GM23338 (cell line): ENCODE results near the gene NTRK3. TPM values are rescaled to one million over a fixed set of nuclear protein-coding genes. Genes with fewer than 3 reads are reported as not detected.

Experiments used
- ATAC-seq: fragments of 200-7000 bp; cut with Tn5 transposase; 3 replicates; pipeline ENCODE4 v1.9.1; 2020
- DNase-seq: peaks from one replicate; pipeline ENCODE4 v3.0.0-alpha.2; 2015; ENCODE audit warnings: low spot score
- H2AFZ ChIP-seq: fragments of 200-600 bp; sonication (generic); 2 replicates; pipeline ENCODE4 v1.8.0; 2016; ENCODE audit warnings: antibody characterized with exemption, mild to moderate bottlenecking, moderate library complexity
- H3F3A ChIP-seq: fragments of 200-600 bp; sonication (generic); replicated peaks from 2 replicates; pipeline ENCODE4 v1.8.0; 2017; ENCODE audit warnings: antibody characterized with exemption, mixed run types, low read depth
- H3K27ac ChIP-seq: fragments of 200-600 bp; sonication (generic); 2 replicates; pipeline ENCODE4 v1.6.1; 2016; ENCODE audit warnings: low read depth
- H3K27me3 ChIP-seq: fragments of 200-600 bp; sonication (generic); 2 replicates; pipeline ENCODE4 v1.8.0; 2016; ENCODE audit warnings: mild to moderate bottlenecking, mixed run types, moderate library complexity; ENCODE audit not compliant: insufficient read depth
- H3K36me3 ChIP-seq: fragments of 200-600 bp; sonication (generic); 2 replicates; pipeline ENCODE4 v1.8.0; 2016; ENCODE audit warnings: mild to moderate bottlenecking; ENCODE audit not compliant: insufficient read depth
- H3K4me1 ChIP-seq: fragments of 200-600 bp; sonication (generic); 2 replicates; pipeline ENCODE4 v1.8.0; 2016; ENCODE audit warnings: mild to moderate bottlenecking, moderate library complexity; ENCODE audit not compliant: insufficient read depth
- H3K4me2 ChIP-seq: fragments of 200-600 bp; sonication (generic); 2 replicates; pipeline ENCODE4 v1.7.1; 2017; ENCODE audit warnings: mixed run types
- H3K4me3 ChIP-seq: fragments of 200-600 bp; sonication (generic); 2 replicates; pipeline ENCODE4 v1.6.1; 2016; ENCODE audit warnings: mixed run types
- H3K79me2 ChIP-seq: fragments of 200-600 bp; sonication (generic); replicated peaks from 2 replicates; pipeline ENCODE4 v1.8.0; 2017; ENCODE audit warnings: mild to moderate bottlenecking; ENCODE audit not compliant: insufficient read depth
- H3K9me2 ChIP-seq: fragments of 200-600 bp; sonication (generic); 2 replicates; pipeline ENCODE4 v1.8.0; 2017; ENCODE audit not compliant: insufficient read depth
- H4K20me1 ChIP-seq: fragments of 200-600 bp; sonication (generic); replicated peaks from 2 replicates; pipeline ENCODE4 v1.8.0; 2017; ENCODE audit warnings: mild to moderate bottlenecking; ENCODE audit not compliant: insufficient read depth
- H3K27ac Mint-ChIP-seq: 2 replicates; pipeline ENCODE4 v1.8.0; 2020; ENCODE audit warnings: inconsistent platforms, mild to moderate bottlenecking, moderate library complexity, mixed read lengths
- H3K27me3 Mint-ChIP-seq: 3 replicates; pipeline ENCODE4 v1.8.0; 2022; ENCODE audit warnings: low read depth, mild to moderate bottlenecking, moderate library complexity, mixed read lengths, inconsistent platforms; ENCODE audit not compliant: insufficient read depth, poor library complexity
- H3K36me3 Mint-ChIP-seq: 3 replicates; pipeline ENCODE4 v1.8.0; 2021; ENCODE audit warnings: low read depth, mild to moderate bottlenecking, inconsistent platforms, moderate library complexity, mixed read lengths
- H3K4me1 Mint-ChIP-seq: 3 replicates; pipeline ENCODE4 v1.8.0; 2020; ENCODE audit warnings: mild to moderate bottlenecking, inconsistent platforms, mixed read lengths
- H3K4me3 Mint-ChIP-seq: 3 replicates; pipeline ENCODE4 v1.8.0; 2021; ENCODE audit warnings: moderate library complexity, mild to moderate bottlenecking, inconsistent platforms, mixed read lengths
- H3K9me3 Mint-ChIP-seq: 3 replicates; pipeline ENCODE4 v1.8.0; 2020; ENCODE audit warnings: moderate library complexity, mild to moderate bottlenecking, inconsistent platforms, mixed read lengths
- CREB1 ChIP-seq: fragments of 250-450 bp; sonication (Bioruptor Pico); IDR thresholded peaks from 2 replicates; pipeline ENCODE4 v1.5.0; 2020; ENCODE audit warnings: low read depth, mild to moderate bottlenecking, moderate library complexity
- ETS1 ChIP-seq: IDR thresholded peaks from 2 replicates; pipeline ENCODE4 v1.6.1; 2016; ENCODE audit warnings: antibody characterized with exemption
- EZH2phosphoT487 ChIP-seq: fragments of 200-600 bp; sonication (generic); IDR thresholded peaks from one replicate; pipeline ENCODE4 v1.8.1; 2018; ENCODE audit warnings: antibody characterized with exemption; ENCODE audit not compliant: unreplicated experiment
- JUNB ChIP-seq: IDR thresholded peaks from one replicate; pipeline ENCODE4 v1.6.1; 2016; ENCODE audit warnings: antibody characterized with exemption; ENCODE audit not compliant: unreplicated experiment
- NANOG ChIP-seq: IDR thresholded peaks from 2 replicates; pipeline ENCODE4 v1.6.1; 2016; ENCODE audit warnings: antibody characterized with exemption, borderline replicate concordance
- REST ChIP-seq: IDR thresholded peaks from one replicate; pipeline ENCODE4 v1.6.1; 2018; ENCODE audit warnings: antibody characterized with exemption; ENCODE audit not compliant: unreplicated experiment
- STAT1 ChIP-seq: IDR thresholded peaks from one replicate; pipeline ENCODE4 v1.6.1; 2016; ENCODE audit warnings: antibody characterized with exemption; ENCODE audit not compliant: unreplicated experiment
- ZNF114 ChIP-seq: fragments of 250-450 bp; sonication (Bioruptor Pico); IDR thresholded peaks from 2 replicates; pipeline ENCODE4 v1.5.0; 2020; ENCODE audit warnings: mild to moderate bottlenecking, moderate library complexity
- ZNF462 ChIP-seq: fragments of 250-450 bp; sonication (Bioruptor Pico); IDR thresholded peaks from 2 replicates; pipeline ENCODE4 v1.5.0; 2020; ENCODE audit warnings: mild to moderate bottlenecking, moderate library complexity
- polyA plus RNA-seq: library from polyadenylated mRNA; unstranded; fragments of >200 nt; fragmentation: Nextera tagmentation; extraction: Ambion mirVana; gene quantifications from 2 replicates; pipeline ENCODE4 v1.2.1, GENCODE V29; 2016
- total RNA-seq: library from RNA; depleted of rRNA; stranded (reverse); fragments of >200 nt; shearing (Covaris generic); gene quantifications from 2 replicates; pipeline ENCODE4 v1.2.3, GENCODE V29; 2014
- TF ChIP-seq, protein P1 (sequence below), 2 experiments: fragments of 200-600 bp in 1 of 2; sonication (generic) in 1 of 2; conservative IDR thresholded peaks; 2 replicates each; pipeline versions ENCODE4 v1.5.1 to v1.6.1; 2016 to 2017; ENCODE audit warnings: antibody characterized with exemption in 2 of 2, low read depth in 2 of 2, mild to moderate bottlenecking in 2 of 2, moderate library complexity in 1 of 2

NTRK3 gene
- total and polyA plus RNA-seq, 2 experiments from 2014 or later: 3.1 to 5.3 TPM

DNA sequence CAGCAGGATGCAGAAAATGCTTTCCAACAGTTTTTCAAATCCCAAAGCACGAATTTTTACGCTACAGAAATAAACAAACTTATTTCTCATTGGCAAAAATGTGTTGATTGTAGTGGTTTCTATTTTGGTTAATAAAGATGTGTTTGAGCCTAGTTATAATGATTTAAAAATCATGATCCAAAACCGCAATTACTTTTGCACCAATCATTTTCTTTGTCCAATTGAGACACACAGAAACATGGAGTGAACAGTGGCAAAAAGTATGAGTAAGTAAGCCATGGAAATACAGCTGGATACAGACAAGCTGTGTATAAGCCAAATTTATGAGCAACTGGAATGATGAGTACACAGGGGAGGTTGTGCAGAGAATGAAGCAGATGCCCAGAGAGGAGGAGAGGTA is 427.9 kb downstream of the NTRK3 start (continued):
- no peak for TF ChIP-seq ZNF462 (CRISPR knock-in tag)
- no peak for TF ChIP-seq JUNB
- TF ChIP-seq NANOG: no peak

- Mint-ChIP-seq H3K36me3 (peaks cover 7% of the 10 kb centered on the region), H3K27ac (no peak overlapping the region), H3K9me3 (peaks cover 14% of the 10 kb centered on the region), H3K4me3 (no peak overlapping the region), H3K27me3 (peaks cover 21% of the 10 kb centered on the region), H3K4me1 (peaks cover 8% of the 10 kb centered on the region; the same call in 2 of the 3 replicates)
- Histone ChIP-seq H3K4me1 (0 out of 2 replicates have a peak, but pooled peaks cover 3% of the 10 kb centered on the region), H2AFZ (no peak overlapping the region), H4K20me1 (no peaks in the 10 kb centered on the region), H3K79me2 (no peaks in the 10 kb centered on the region), H3K36me3 (no peaks in the 10 kb centered on the region), H3K4me2 (no peak overlapping the region), H3K4me3 (no peak overlapping the region), H3F3A (no peaks in the 10 kb centered on the region), H3K27ac (no peak overlapping the region), H3K9me2 (peaks cover 6% of the 10 kb centered on the region; the same call in 1 of the 2 replicates), H3K27me3 (no peaks in the 10 kb centered on the region)
- no peak for DNase-seq
- no peak for ATAC-seq
- TF ChIP-seq, protein P1, sequence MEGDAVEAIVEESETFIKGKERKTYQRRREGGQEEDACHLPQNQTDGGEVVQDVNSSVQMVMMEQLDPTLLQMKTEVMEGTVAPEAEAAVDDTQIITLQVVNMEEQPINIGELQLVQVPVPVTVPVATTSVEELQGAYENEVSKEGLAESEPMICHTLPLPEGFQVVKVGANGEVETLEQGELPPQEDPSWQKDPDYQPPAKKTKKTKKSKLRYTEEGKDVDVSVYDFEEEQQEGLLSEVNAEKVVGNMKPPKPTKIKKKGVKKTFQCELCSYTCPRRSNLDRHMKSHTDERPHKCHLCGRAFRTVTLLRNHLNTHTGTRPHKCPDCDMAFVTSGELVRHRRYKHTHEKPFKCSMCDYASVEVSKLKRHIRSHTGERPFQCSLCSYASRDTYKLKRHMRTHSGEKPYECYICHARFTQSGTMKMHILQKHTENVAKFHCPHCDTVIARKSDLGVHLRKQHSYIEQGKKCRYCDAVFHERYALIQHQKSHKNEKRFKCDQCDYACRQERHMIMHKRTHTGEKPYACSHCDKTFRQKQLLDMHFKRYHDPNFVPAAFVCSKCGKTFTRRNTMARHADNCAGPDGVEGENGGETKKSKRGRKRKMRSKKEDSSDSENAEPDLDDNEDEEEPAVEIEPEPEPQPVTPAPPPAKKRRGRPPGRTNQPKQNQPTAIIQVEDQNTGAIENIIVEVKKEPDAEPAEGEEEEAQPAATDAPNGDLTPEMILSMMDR (conservative IDR thresholded peaks at IDR 0.05; ENCODE audit: low read depth in 2 of 2): no peak
- TF ChIP-seq STAT1 (no peak), REST (no peak), EZH2phosphoT487 (no peak), JUNB (no peak), CREB1 (CRISPR knock-in tag) (no peak), NANOG (no peak), ETS1 (no peak), ZNF114 (CRISPR knock-in tag) (no peak)
Observed at GRCh38 chr15:87827131-87827530, 429.4 kb downstream of the NTRK3 start.
